SK-N-SH treated with all-trans-retinoic acid at 6 μM for 48 hours (cell line): ENCODE data around the gene KRT72.

Experiments
- ATAC-seq: fragments of 200-7000 bp; cut with Tn5 transposase; 3 replicates; pipeline ENCODE4 v1.9.1; 2020; ENCODE audit warnings: mild to moderate bottlenecking, moderate library complexity
- ARNTL ChIP-seq: fragments of 450-650 bp; formaldehyde crosslinking; IDR thresholded peaks from 2 replicates; pipeline ENCODE4 v1.5.0; 2020; ENCODE audit warnings: low read depth, mild to moderate bottlenecking, moderate library complexity, borderline replicate concordance
- BACH2 ChIP-seq: fragments of 250-450 bp; sonication (Bioruptor Pico); IDR thresholded peaks from 2 replicates; pipeline ENCODE4 v1.9.0; 2021; ENCODE audit warnings: mild to moderate bottlenecking, borderline replicate concordance
- CREB5 ChIP-seq: fragments of 250-450 bp; sonication (Bioruptor Pico); IDR thresholded peaks from 2 replicates; pipeline ENCODE4 v1.5.1; 2020; ENCODE audit warnings: low read depth, mild to moderate bottlenecking, moderate library complexity
- CSDC2 ChIP-seq: fragments of 250-450 bp; sonication (Bioruptor Pico); IDR thresholded peaks from 2 replicates; pipeline ENCODE4 v1.5.0; 2020; ENCODE audit warnings: mild to moderate bottlenecking, moderate library complexity
- CSRNP3 ChIP-seq: fragments of 250-450 bp; sonication (Bioruptor Pico); IDR thresholded peaks from 2 replicates; pipeline ENCODE4 v1.5.1; 2021; ENCODE audit warnings: mild to moderate bottlenecking, moderate library complexity
- ESRRG ChIP-seq: fragments of 250-450 bp; sonication (Bioruptor Pico); IDR thresholded peaks from 2 replicates; pipeline ENCODE4 v1.6.1; 2021; ENCODE audit warnings: mild to moderate bottlenecking
- GLIS3 ChIP-seq: fragments of 250-450 bp; sonication (Bioruptor Pico); IDR thresholded peaks from 2 replicates; pipeline ENCODE4 v1.5.0; 2020; ENCODE audit warnings: mild to moderate bottlenecking, moderate library complexity
- OSR1 ChIP-seq: fragments of 250-450 bp; sonication (Bioruptor Pico); IDR thresholded peaks from 2 replicates; pipeline ENCODE4 v1.8.0; 2022; ENCODE audit warnings: moderate library complexity, mild to moderate bottlenecking, inconsistent platforms
- PATZ1 ChIP-seq: fragments of 250-450 bp; sonication (Bioruptor Pico); IDR thresholded peaks from 2 replicates; pipeline ENCODE4 v1.8.0; 2020; ENCODE audit warnings: mild to moderate bottlenecking, moderate library complexity, borderline replicate concordance
- PPARA ChIP-seq: fragments of 250-450 bp; sonication (Bioruptor Pico); IDR thresholded peaks from 2 replicates; pipeline ENCODE4 v1.5.0; 2020; ENCODE audit warnings: mild to moderate bottlenecking, borderline replicate concordance
- RARB ChIP-seq: fragments of 250-450 bp; sonication (Bioruptor Pico); IDR thresholded peaks from 2 replicates; pipeline ENCODE4 v1.8.0; 2021; ENCODE audit warnings: mild to moderate bottlenecking, moderate library complexity
- SNAI2 ChIP-seq: fragments of 250-450 bp; sonication (Bioruptor Pico); IDR thresholded peaks from 2 replicates; pipeline ENCODE4 v1.5.0; 2020; ENCODE audit warnings: mild to moderate bottlenecking, moderate library complexity
- TCF4 ChIP-seq: fragments of 250-450 bp; sonication (Bioruptor Pico); IDR thresholded peaks from 2 replicates; pipeline ENCODE4 v1.8.0; 2021; ENCODE audit warnings: mild to moderate bottlenecking, moderate library complexity, borderline replicate concordance
- TOX ChIP-seq: fragments of 250-450 bp; sonication (Bioruptor Pico); IDR thresholded peaks from 2 replicates; pipeline ENCODE4 v1.8.0; 2021; ENCODE audit warnings: mild to moderate bottlenecking, moderate library complexity, borderline replicate concordance
- TSHZ2 ChIP-seq: fragments of 250-450 bp; sonication (Bioruptor Pico); IDR thresholded peaks from 2 replicates; pipeline ENCODE4 v1.5.0; 2020; ENCODE audit warnings: mild to moderate bottlenecking, moderate library complexity
- ZC3H10 ChIP-seq: fragments of 250-450 bp; sonication (Bioruptor Pico); IDR thresholded peaks from 2 replicates; pipeline ENCODE4 v1.5.1; 2021; ENCODE audit warnings: mild to moderate bottlenecking, moderate library complexity
- ZFP3 ChIP-seq: fragments of 250-450 bp; sonication (Bioruptor Pico); IDR thresholded peaks from 2 replicates; pipeline ENCODE4 v1.5.0; 2020; ENCODE audit warnings: mild to moderate bottlenecking, moderate library complexity
- ZFP30 ChIP-seq: fragments of 450-650 bp; formaldehyde crosslinking; IDR thresholded peaks from 2 replicates; pipeline ENCODE4 v1.5.0; 2022; ENCODE audit warnings: mild to moderate bottlenecking, moderate library complexity
- ZNF565 ChIP-seq: fragments of 450-650 bp; formaldehyde crosslinking; conservative IDR thresholded peaks from 2 replicates; pipeline ENCODE4 v1.5.0; 2020; ENCODE audit warnings: low read depth, mild to moderate bottlenecking, moderate library complexity
- ZNF70 ChIP-seq: fragments of 450-650 bp; formaldehyde crosslinking; IDR thresholded peaks from 2 replicates; pipeline ENCODE4 v1.5.0; 2020; ENCODE audit warnings: mild to moderate bottlenecking, moderate library complexity

KRT72 gene

GRCh38 chr12:52618216-52618615, 17.0 kb upstream of the KRT72 start, which contains the start of gene KRT73:
KRT73 (minus strand) TSS chr12:52618559; CDS start chr12:52618524, 35 bp downstream.
- ATAC-seq: no peak
- TF ChIP-seq CSDC2: no peak
- TF ChIP-seq SNAI2 (CRISPR knock-in tag): no peak
- no peak for TF ChIP-seq RARB
- no peak for TF ChIP-seq ARNTL

GRCh38 chr12:52617403-52617785, 16.1 kb upstream of the KRT72 start:
- no peak for ATAC-seq

GRCh38 chr12:52616680-52617402, 15.6 kb upstream of the KRT72 start:
- ATAC-seq: no peak

More at GRCh38 chr12:52617403-52617785, 16.1 kb upstream of the KRT72 start:
- TF ChIP-seq ESRRG (CRISPR knock-in tag) (no peak), CSRNP3 (CRISPR knock-in tag) (no peak), ZNF70 (CRISPR knock-in tag) (no peak), CREB5 (no peak), PATZ1 (CRISPR knock-in tag) (no peak), BACH2 (CRISPR knock-in tag) (no peak), TOX (CRISPR knock-in tag) (no peak), GLIS3 (no peak), ZNF565 (CRISPR knock-in tag) (no peak), TSHZ2 (CRISPR knock-in tag) (no peak), ARNTL (no peak), OSR1 (no peak), TCF4 (CRISPR knock-in tag) (no peak), PPARA (CRISPR knock-in tag) (no peak), SNAI2 (CRISPR knock-in tag) (no peak)

GRCh38 chr12:52615912-52616311, 14.6 kb upstream of the KRT72 start:
- no peak for ATAC-seq
- no peak for TF ChIP-seq CSRNP3 (CRISPR knock-in tag)
- TF ChIP-seq PATZ1 (CRISPR knock-in tag): no peak
- no peak for TF ChIP-seq ZNF70 (CRISPR knock-in tag)
- TF ChIP-seq TSHZ2 (CRISPR knock-in tag): no peak
- no peak for TF ChIP-seq ESRRG (CRISPR knock-in tag)
- TF ChIP-seq ZFP30 (CRISPR knock-in tag): no peak
- no peak for TF ChIP-seq RARB
- no peak for TF ChIP-seq BACH2 (CRISPR knock-in tag)
- TF ChIP-seq ZC3H10 (CRISPR knock-in tag): no peak
- TF ChIP-seq CSDC2: no peak
- TF ChIP-seq OSR1: no peak
- TF ChIP-seq SNAI2 (CRISPR knock-in tag): no peak

More at GRCh38 chr12:52616680-52617402, 15.6 kb upstream of the KRT72 start:
- peak; percentile 55; the same call in 1 of the 2 replicates for TF ChIP-seq ZFP3 (CRISPR knock-in tag)
- no peak for TF ChIP-seq ESRRG (CRISPR knock-in tag)
- no peak for TF ChIP-seq PPARA (CRISPR knock-in tag)
- TF ChIP-seq, all 23 proteins: peak for 1
